T-helper 2 cell treated with Interferon-gamma antibody and Interleukin-4, amounts not matched to agents 5 μg/mL and 100 μg/mL, for 36 hours (primary cell): ENCODE measurements around the gene KLF7.

ENCODE experiments used
- DNase-seq: peaks from one replicate; pipeline ENCODE4 v3.0.0; 2021; ENCODE audit warnings: low spot score
- H3K27ac Mint-ChIP-seq: one replicate; pipeline ENCODE4 v1.8.0; 2021; ENCODE audit warnings: mild to moderate bottlenecking, mixed read lengths
- H3K27me3 Mint-ChIP-seq: one replicate; pipeline ENCODE4 v1.8.0; 2021; ENCODE audit warnings: low read depth, mixed read lengths
- H3K36me3 Mint-ChIP-seq: one replicate; pipeline ENCODE4 v1.8.0; 2021; ENCODE audit warnings: low read depth, mixed read lengths
- H3K4me1 Mint-ChIP-seq: one replicate; pipeline ENCODE4 v1.8.0; 2021; ENCODE audit warnings: low read depth, mixed read lengths
- H3K4me3 Mint-ChIP-seq: one replicate; pipeline ENCODE4 v1.8.0; 2022; ENCODE audit warnings: mild to moderate bottlenecking, moderate library complexity, mixed read lengths
- H3K9me3 Mint-ChIP-seq: one replicate; pipeline ENCODE4 v1.8.0; 2021; ENCODE audit warnings: mixed read lengths

The KLF7 gene

GRCh38 chr2:207133820-207134519 is 31.8 kb downstream of the KLF7 start:
- H3K4me3 Mint-ChIP-seq: no peak overlapping the region
- no peaks in the 10 kb centered on the region for H3K27me3 Mint-ChIP-seq
- peaks cover 53% of the 10 kb centered on the region for H3K36me3 Mint-ChIP-seq
- DNase-seq: no peak
- no peaks in the 10 kb centered on the region for H3K9me3 Mint-ChIP-seq
- H3K4me1 Mint-ChIP-seq: peaks cover 49% of the 10 kb centered on the region
- H3K27ac Mint-ChIP-seq: no peak overlapping the region

GRCh38 chr2:207133458-207133819 is 32.3 kb downstream of the KLF7 start:
- DNase-seq: no peak
- Mint-ChIP-seq H3K36me3 (peaks cover 53% of the 10 kb centered on the region), H3K4me3 (no peak overlapping the region), H3K27me3 (no peaks in the 10 kb centered on the region), H3K4me1 (peaks cover 47% of the 10 kb centered on the region), H3K27ac (no peak overlapping the region), H3K9me3 (no peaks in the 10 kb centered on the region)

- Mint-ChIP-seq H3K4me3 (no peak overlapping the region), H3K36me3 (peaks cover 53% of the 10 kb centered on the region), H3K4me1 (peaks cover 47% of the 10 kb centered on the region), H3K27ac (no peak overlapping the region), H3K27me3 (no peaks in the 10 kb centered on the region), H3K9me3 (no peaks in the 10 kb centered on the region)
- no peak for DNase-seq
Measured at GRCh38 chr2:207132019-207132418, 33.7 kb downstream of the KLF7 start.

- no peaks in the 10 kb centered on the region for H3K9me3 Mint-ChIP-seq
- DNase-seq: no peak
- H3K27ac Mint-ChIP-seq: no peak overlapping the region
- H3K36me3 Mint-ChIP-seq: peaks cover 54% of the 10 kb centered on the region
- no peaks in the 10 kb centered on the region for H3K27me3 Mint-ChIP-seq
- H3K4me1 Mint-ChIP-seq: peaks cover 47% of the 10 kb centered on the region
- no peak overlapping the region for H3K4me3 Mint-ChIP-seq
Measured at GRCh38 chr2:207131594-207131993, 34.2 kb downstream of the KLF7 start.

GRCh38 chr2:207130958-207131521 is 34.7 kb downstream of the KLF7 start:
- no peak overlapping the region for H3K27ac Mint-ChIP-seq
- DNase-seq: no peak
- H3K27me3 Mint-ChIP-seq: no peaks in the 10 kb centered on the region
- no peak overlapping the region for H3K4me3 Mint-ChIP-seq
- H3K9me3 Mint-ChIP-seq: no peaks in the 10 kb centered on the region
- peaks cover 49% of the 10 kb centered on the region for H3K36me3 Mint-ChIP-seq
- peaks cover 45% of the 10 kb centered on the region for H3K4me1 Mint-ChIP-seq

- no peaks in the 10 kb centered on the region for H3K27me3 Mint-ChIP-seq
- no peak for DNase-seq
- peaks cover 42% of the 10 kb centered on the region for H3K36me3 Mint-ChIP-seq
- peaks cover 40% of the 10 kb centered on the region for H3K4me1 Mint-ChIP-seq
- H3K4me3 Mint-ChIP-seq: no peak overlapping the region
- H3K9me3 Mint-ChIP-seq: no peaks in the 10 kb centered on the region
- H3K27ac Mint-ChIP-seq: no peak overlapping the region
Measured at GRCh38 chr2:207129821-207130220, 35.9 kb downstream of the KLF7 start.

- Mint-ChIP-seq H3K27me3 (no peaks in the 10 kb centered on the region), H3K36me3 (peaks cover 42% of the 10 kb centered on the region), H3K9me3 (no peaks in the 10 kb centered on the region), H3K4me1 (peaks cover 44% of the 10 kb centered on the region), H3K4me3 (no peak overlapping the region), H3K27ac (no peak overlapping the region)
- no peak for DNase-seq
Measured at GRCh38 chr2:207128867-207129266, 36.9 kb downstream of the KLF7 start.

GRCh38 chr2:207126724-207127308 is 38.9 kb downstream of the KLF7 start:
- Mint-ChIP-seq H3K27me3 (no peaks in the 10 kb centered on the region), H3K36me3 (peaks cover 44% of the 10 kb centered on the region), H3K4me1 (peaks cover 41% of the 10 kb centered on the region), H3K27ac (no peak overlapping the region), H3K4me3 (no peak overlapping the region), H3K9me3 (no peaks in the 10 kb centered on the region)
- DNase-seq: no peak

GRCh38 chr2:207123776-207124391 is 41.9 kb downstream of the KLF7 start:
- Mint-ChIP-seq H3K4me3 (no peak overlapping the region), H3K4me1 (peaks cover 28% of the 10 kb centered on the region), H3K36me3 (peaks cover 48% of the 10 kb centered on the region)

GRCh38 chr2:207123335-207123744 is 42.4 kb downstream of the KLF7 start:
- Mint-ChIP-seq H3K36me3 (peaks cover 44% of the 10 kb centered on the region), H3K9me3 (no peaks in the 10 kb centered on the region), H3K4me3 (no peak overlapping the region), H3K4me1 (peaks cover 28% of the 10 kb centered on the region), H3K27me3 (no peaks in the 10 kb centered on the region), H3K27ac (peak overlapping the region; percentile 39)
- DNase-seq: peak; percentile 67

More at GRCh38 chr2:207123776-207124391, 41.9 kb downstream of the KLF7 start:
- no peak for DNase-seq
- Mint-ChIP-seq H3K27ac (no peak overlapping the region), H3K27me3 (no peaks in the 10 kb centered on the region), H3K9me3 (no peaks in the 10 kb centered on the region)

- peaks cover 28% of the 10 kb centered on the region for H3K4me1 Mint-ChIP-seq
- no peaks in the 10 kb centered on the region for H3K9me3 Mint-ChIP-seq
- H3K27me3 Mint-ChIP-seq: no peaks in the 10 kb centered on the region
- H3K4me3 Mint-ChIP-seq: no peak overlapping the region
- H3K36me3 Mint-ChIP-seq: peaks cover 40% of the 10 kb centered on the region
- DNase-seq: no peak
- H3K27ac Mint-ChIP-seq: no peak overlapping the region
Measured at GRCh38 chr2:207122651-207123334, 43.0 kb downstream of the KLF7 start.

- Mint-ChIP-seq H3K4me3 (no peak overlapping the region), H3K27me3 (no peaks in the 10 kb centered on the region), H3K27ac (no peak overlapping the region), H3K36me3 (peaks cover 34% of the 10 kb centered on the region), H3K9me3 (no peaks in the 10 kb centered on the region), H3K4me1 (peaks cover 24% of the 10 kb centered on the region)
- DNase-seq: no peak
Measured at GRCh38 chr2:207121784-207122183, 44.0 kb downstream of the KLF7 start.

- DNase-seq: no peak
- Mint-ChIP-seq H3K4me1 (peaks cover 10% of the 10 kb centered on the region), H3K36me3 (peaks cover 28% of the 10 kb centered on the region), H3K27ac (no peak overlapping the region), H3K27me3 (no peaks in the 10 kb centered on the region), H3K4me3 (no peak overlapping the region), H3K9me3 (no peaks in the 10 kb centered on the region)
Measured at GRCh38 chr2:207119048-207119447, 46.7 kb downstream of the KLF7 start.

- H3K27me3 Mint-ChIP-seq: no peaks in the 10 kb centered on the region
- H3K9me3 Mint-ChIP-seq: no peaks in the 10 kb centered on the region
- no peak overlapping the region for H3K4me3 Mint-ChIP-seq
- no peak overlapping the region for H3K27ac Mint-ChIP-seq
- H3K4me1 Mint-ChIP-seq: peaks cover 4% of the 10 kb centered on the region
- peaks cover 19% of the 10 kb centered on the region for H3K36me3 Mint-ChIP-seq
- DNase-seq: no peak
Measured at GRCh38 chr2:207117668-207118067, 48.1 kb downstream of the KLF7 start.
